Liver (tissue), 3 donors: ENCODE results near the gene ATP13A2.

Source experiments
- FOXA1 ChIP-seq: IDR thresholded peaks from 2 replicates; pipeline ENCODE4 v1.6.1; 2016; ENCODE audit warnings: antibody characterized with exemption
- JUND ChIP-seq, 2 donors: IDR thresholded peaks; 2 replicates each; pipeline ENCODE4 v1.6.1; 2016; ENCODE audit warnings: antibody characterized with exemption in 2 of 2
- MAX ChIP-seq: IDR thresholded peaks from 2 replicates; pipeline ENCODE4 v1.6.1; 2016; ENCODE audit warnings: antibody characterized with exemption
- RAD21 ChIP-seq, 2 donors: IDR thresholded peaks; 2 replicates each; pipeline ENCODE4 v1.6.1; 2016; ENCODE audit warnings: antibody characterized with exemption in 2 of 2, mild to moderate bottlenecking in 2 of 2
- REST ChIP-seq: IDR thresholded peaks from 2 replicates; pipeline ENCODE4 v1.6.1; 2016; ENCODE audit warnings: antibody characterized with exemption, mild to moderate bottlenecking
- SP1 ChIP-seq: IDR thresholded peaks from 2 replicates; pipeline ENCODE4 v1.6.1; 2018; ENCODE audit warnings: antibody characterized with exemption, mild to moderate bottlenecking
- TAF1 ChIP-seq: conservative IDR thresholded peaks from 2 replicates; pipeline ENCODE4 v1.6.1; 2016; ENCODE audit warnings: antibody characterized with exemption, mild to moderate bottlenecking
- ZBTB33 ChIP-seq: IDR thresholded peaks from 2 replicates; pipeline ENCODE4 v1.6.1; 2016; ENCODE audit warnings: antibody characterized with exemption
- TF ChIP-seq, protein P1 (sequence below): fragments of 150-350 bp; IDR thresholded peaks from 2 replicates; pipeline ENCODE4 v1.5.1; 2017; ENCODE audit warnings: improper control_type of control experiment, low read depth, low read length; ENCODE audit not compliant: missing input control
- donor health status: healthy.
- donor health status: healthy.

GRCh38 chr1:17040135-17040534 lies 28.4 kb upstream of the ATP13A2 start:
- TF ChIP-seq, protein P1, sequence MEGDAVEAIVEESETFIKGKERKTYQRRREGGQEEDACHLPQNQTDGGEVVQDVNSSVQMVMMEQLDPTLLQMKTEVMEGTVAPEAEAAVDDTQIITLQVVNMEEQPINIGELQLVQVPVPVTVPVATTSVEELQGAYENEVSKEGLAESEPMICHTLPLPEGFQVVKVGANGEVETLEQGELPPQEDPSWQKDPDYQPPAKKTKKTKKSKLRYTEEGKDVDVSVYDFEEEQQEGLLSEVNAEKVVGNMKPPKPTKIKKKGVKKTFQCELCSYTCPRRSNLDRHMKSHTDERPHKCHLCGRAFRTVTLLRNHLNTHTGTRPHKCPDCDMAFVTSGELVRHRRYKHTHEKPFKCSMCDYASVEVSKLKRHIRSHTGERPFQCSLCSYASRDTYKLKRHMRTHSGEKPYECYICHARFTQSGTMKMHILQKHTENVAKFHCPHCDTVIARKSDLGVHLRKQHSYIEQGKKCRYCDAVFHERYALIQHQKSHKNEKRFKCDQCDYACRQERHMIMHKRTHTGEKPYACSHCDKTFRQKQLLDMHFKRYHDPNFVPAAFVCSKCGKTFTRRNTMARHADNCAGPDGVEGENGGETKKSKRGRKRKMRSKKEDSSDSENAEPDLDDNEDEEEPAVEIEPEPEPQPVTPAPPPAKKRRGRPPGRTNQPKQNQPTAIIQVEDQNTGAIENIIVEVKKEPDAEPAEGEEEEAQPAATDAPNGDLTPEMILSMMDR = no peak
- TF ChIP-seq MAX (no peak), RAD21 (IDR thresholded peaks at IDR 0.05) (no peak), TAF1 (no peak), SP1 (no peak), JUND (IDR thresholded peaks at IDR 0.05) (no peak), REST (no peak), ZBTB33 (no peak), FOXA1 (no peak)
